DND-41 (cell line): ENCODE results near the gene RIPOR2.

ENCODE experiments used
- ATAC-seq: fragments of 200-7000 bp; cut with Tn5 transposase; 3 replicates; pipeline ENCODE4 v1.9.1; 2021; ENCODE audit warnings: low read depth; ENCODE audit not compliant: insufficient read depth
- DNase-seq: peaks from one replicate; pipeline ENCODE4 v3.0.0-alpha.2; 2020
- H2AFZ ChIP-seq: 2 replicates; pipeline ENCODE4 v1.6.0; 2012; ENCODE audit warnings: low read depth, low read length
- H3K27ac ChIP-seq: 2 replicates; pipeline ENCODE4 v1.5.1; 2012; ENCODE audit warnings: low read length, inconsistent platforms
- H3K27me3 ChIP-seq: fragments of 200-600 bp; sonication (generic); 2 replicates; pipeline ENCODE4 v1.6.0; 2012; ENCODE audit warnings: low read length, mild to moderate bottlenecking, inconsistent platforms; ENCODE audit not compliant: insufficient read depth, poor library complexity
- H3K36me3 ChIP-seq: 2 replicates; pipeline ENCODE4 v1.5.1; 2012; ENCODE audit warnings: low read length, inconsistent platforms; ENCODE audit not compliant: insufficient read depth
- H3K4me1 ChIP-seq: 2 replicates; pipeline ENCODE4 v1.5.1; 2012; ENCODE audit warnings: mild to moderate bottlenecking, low read length; ENCODE audit not compliant: insufficient read depth
- H3K4me2 ChIP-seq: 2 replicates; pipeline ENCODE4 v1.6.0; 2012; ENCODE audit warnings: mild to moderate bottlenecking, moderate library complexity, low read length, inconsistent platforms; ENCODE audit not compliant: insufficient read depth
- H3K4me3 ChIP-seq, 2 experiments: fragments of 200-600 bp in 1 of 2; shearing (Covaris generic) in 1 of 2; 2 replicates each; pipeline ENCODE4 v1.5.1; 2012 to 2016; ENCODE audit warnings: inconsistent platforms in 2 of 2, low read length in 2 of 2, mild to moderate bottlenecking in 2 of 2, low read depth in 1 of 2, moderate library complexity in 1 of 2
- H3K79me2 ChIP-seq: 2 replicates; pipeline ENCODE4 v1.6.0; 2012; ENCODE audit warnings: low read length, inconsistent platforms; ENCODE audit not compliant: insufficient read depth
- H3K9ac ChIP-seq: 2 replicates; pipeline ENCODE4 v1.6.0; 2012; ENCODE audit warnings: low read depth, mild to moderate bottlenecking, inconsistent platforms, low read length, moderate library complexity
- H3K9me3 ChIP-seq: 2 replicates; pipeline ENCODE4 v1.5.1; 2012; ENCODE audit warnings: low read length, moderate library complexity, mild to moderate bottlenecking, inconsistent platforms; ENCODE audit not compliant: insufficient read depth, severe bottlenecking
- H4K20me1 ChIP-seq: 2 replicates; pipeline ENCODE4 v1.6.0; 2012; ENCODE audit warnings: low read length; ENCODE audit not compliant: insufficient read depth
- EZH2 ChIP-seq: IDR thresholded peaks from 3 replicates; pipeline ENCODE4 v1.6.1; 2012; ENCODE audit warnings: borderline replicate concordance, low read depth, mild to moderate bottlenecking, moderate library complexity, low read length, inconsistent platforms; ENCODE audit not compliant: severe bottlenecking
- TF ChIP-seq, protein P1 (sequence below): IDR thresholded peaks from 2 replicates; pipeline ENCODE4 v1.5.1; 2012; ENCODE audit warnings: borderline replicate concordance, low read length, moderate library complexity, mild to moderate bottlenecking; ENCODE audit not compliant: poor library complexity, severe bottlenecking; ENCODE audit errors: extremely low read depth

The RIPOR2 gene

DNA sequence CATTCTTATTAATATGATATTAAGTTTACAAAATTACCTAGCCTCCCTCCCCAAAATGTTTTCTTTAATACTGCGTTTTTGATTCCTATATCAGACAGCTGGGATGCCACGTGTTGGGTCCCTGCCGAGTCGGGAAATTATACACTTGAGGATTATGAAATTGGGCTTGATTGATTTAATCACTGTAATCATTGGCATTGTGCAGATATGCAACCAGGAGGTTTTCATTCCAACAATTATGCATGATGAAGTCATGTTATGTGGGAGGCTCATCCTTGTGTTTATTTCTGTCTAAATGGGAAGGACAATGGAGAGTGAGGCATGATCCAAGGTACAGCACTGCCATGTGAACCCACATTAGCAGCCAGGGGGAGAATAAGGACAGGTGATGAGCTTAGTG, 30.6 kb upstream of the RIPOR2 start:
- Histone ChIP-seq H3K4me3 (no peak overlapping the region), H3K36me3 (0 out of 2 replicates have a peak, but pooled peaks cover 4% of the 10 kb centered on the region), H4K20me1 (no peaks in the 10 kb centered on the region), H2AFZ (no peak overlapping the region), H3K27ac (no peak overlapping the region), H3K9me3 (no peaks in the 10 kb centered on the region), H3K79me2 (no peaks in the 10 kb centered on the region), H3K27me3 (no peaks in the 10 kb centered on the region), H3K4me1 (no peaks in the 10 kb centered on the region), H3K9ac (no peak overlapping the region), H3K4me2 (no peak overlapping the region)
- no peak for TF ChIP-seq EZH2
- TF ChIP-seq, protein P1, sequence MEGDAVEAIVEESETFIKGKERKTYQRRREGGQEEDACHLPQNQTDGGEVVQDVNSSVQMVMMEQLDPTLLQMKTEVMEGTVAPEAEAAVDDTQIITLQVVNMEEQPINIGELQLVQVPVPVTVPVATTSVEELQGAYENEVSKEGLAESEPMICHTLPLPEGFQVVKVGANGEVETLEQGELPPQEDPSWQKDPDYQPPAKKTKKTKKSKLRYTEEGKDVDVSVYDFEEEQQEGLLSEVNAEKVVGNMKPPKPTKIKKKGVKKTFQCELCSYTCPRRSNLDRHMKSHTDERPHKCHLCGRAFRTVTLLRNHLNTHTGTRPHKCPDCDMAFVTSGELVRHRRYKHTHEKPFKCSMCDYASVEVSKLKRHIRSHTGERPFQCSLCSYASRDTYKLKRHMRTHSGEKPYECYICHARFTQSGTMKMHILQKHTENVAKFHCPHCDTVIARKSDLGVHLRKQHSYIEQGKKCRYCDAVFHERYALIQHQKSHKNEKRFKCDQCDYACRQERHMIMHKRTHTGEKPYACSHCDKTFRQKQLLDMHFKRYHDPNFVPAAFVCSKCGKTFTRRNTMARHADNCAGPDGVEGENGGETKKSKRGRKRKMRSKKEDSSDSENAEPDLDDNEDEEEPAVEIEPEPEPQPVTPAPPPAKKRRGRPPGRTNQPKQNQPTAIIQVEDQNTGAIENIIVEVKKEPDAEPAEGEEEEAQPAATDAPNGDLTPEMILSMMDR: no peak
- ATAC-seq (no peak), DNase-seq (no peak)

DNA sequence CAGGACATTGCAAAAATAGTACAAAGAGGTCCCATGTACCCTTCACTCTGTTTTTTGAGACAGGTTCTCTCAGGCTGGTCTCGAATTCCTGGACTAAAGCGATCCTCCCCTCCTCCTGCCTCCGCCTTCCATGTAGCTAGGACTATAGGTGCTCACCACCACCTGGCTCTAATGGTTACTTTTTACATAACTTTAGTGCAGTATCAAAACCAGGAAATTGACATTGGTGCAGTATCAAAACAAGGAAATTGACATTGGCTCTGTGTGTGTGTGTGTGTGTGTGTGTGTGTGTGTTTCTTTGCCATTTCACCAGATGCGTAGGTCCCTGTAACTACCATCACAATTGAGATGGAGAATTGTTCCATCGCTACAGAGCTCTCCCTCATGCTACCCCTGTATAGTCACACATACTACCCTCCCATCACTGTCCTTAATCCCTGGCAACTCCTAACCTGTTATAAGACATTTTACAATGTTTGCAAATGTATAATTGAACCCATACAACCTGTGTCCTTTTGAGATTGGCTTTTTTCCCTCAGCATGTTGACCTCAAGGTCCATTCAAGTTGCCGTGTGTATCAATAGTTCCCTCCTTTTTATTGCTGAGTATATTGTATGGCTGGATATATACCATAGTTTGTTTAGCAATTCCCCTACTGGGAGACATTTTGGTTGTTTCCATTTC, 28.3 kb upstream of the RIPOR2 start:
- no peak for TF ChIP-seq EZH2
- TF ChIP-seq, protein P1: no peak
- H3K27ac ChIP-seq: no peak overlapping the region
- no peaks in the 10 kb centered on the region for H3K27me3 ChIP-seq
- no peaks in the 10 kb centered on the region for H3K36me3 ChIP-seq
- H4K20me1 ChIP-seq: no peaks in the 10 kb centered on the region
- no peaks in the 10 kb centered on the region for H3K9me3 ChIP-seq
- H2AFZ ChIP-seq: no peak overlapping the region
- DNase-seq: no peak
- no peak overlapping the region for H3K4me2 ChIP-seq
- ATAC-seq: no peak
- no peaks in the 10 kb centered on the region for H3K4me1 ChIP-seq
- H3K9ac ChIP-seq: no peak overlapping the region
- H3K4me3 ChIP-seq: no peak overlapping the region
- no peaks in the 10 kb centered on the region for H3K79me2 ChIP-seq

DNA sequence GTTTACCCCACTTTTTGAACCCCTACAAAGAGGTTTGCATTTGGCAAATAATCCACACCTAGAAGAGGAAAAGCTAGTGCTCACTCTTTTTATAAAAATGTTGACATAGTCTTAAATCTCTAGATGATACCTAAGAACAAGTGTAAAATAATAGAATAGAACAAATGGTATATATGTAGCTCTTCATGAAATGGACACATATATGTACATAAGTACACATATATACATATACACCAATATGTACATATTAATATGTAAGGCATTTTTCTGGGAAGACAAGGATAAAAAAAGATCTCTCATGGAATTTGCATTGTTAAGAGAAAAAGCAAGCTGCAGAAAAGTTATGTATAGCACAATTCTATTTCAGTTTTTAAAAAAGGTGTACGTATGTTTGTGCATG, 27.6 kb upstream of the RIPOR2 start:
- Histone ChIP-seq H2AFZ (no peak overlapping the region), H4K20me1 (no peaks in the 10 kb centered on the region), H3K27ac (no peak overlapping the region), H3K4me2 (no peak overlapping the region), H3K27me3 (no peaks in the 10 kb centered on the region), H3K9me3 (no peaks in the 10 kb centered on the region), H3K4me1 (no peaks in the 10 kb centered on the region), H3K36me3 (no peaks in the 10 kb centered on the region), H3K79me2 (no peaks in the 10 kb centered on the region), H3K9ac (no peak overlapping the region), H3K4me3 (no peak overlapping the region)
- no peak for DNase-seq
- no peak for TF ChIP-seq EZH2
- TF ChIP-seq, protein P1: no peak
- ATAC-seq: no peak

DNA sequence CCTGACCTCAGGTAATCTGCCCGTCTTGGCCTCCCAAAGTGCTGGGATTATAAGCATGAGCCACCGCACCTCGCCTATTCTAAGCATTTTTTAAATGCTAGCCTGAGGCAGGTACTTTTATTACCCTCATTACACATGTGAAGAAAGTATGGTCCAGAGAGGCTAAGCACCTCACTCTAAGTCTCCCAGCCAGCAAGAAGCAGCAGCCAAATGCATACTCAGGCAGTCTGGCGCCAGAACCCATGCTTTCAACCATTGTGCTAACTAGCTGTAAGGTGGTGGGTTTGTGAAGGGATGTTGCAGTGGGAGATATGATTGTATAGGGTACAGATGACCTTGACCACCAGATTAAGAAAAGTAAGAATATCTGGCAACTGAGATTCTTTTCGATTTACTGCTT, 26.1 kb upstream of the RIPOR2 start:
- H3K27ac ChIP-seq: no peak overlapping the region
- no peaks in the 10 kb centered on the region for H3K4me1 ChIP-seq
- no peak overlapping the region for H2AFZ ChIP-seq
- no peak overlapping the region for H3K9ac ChIP-seq
- H3K27me3 ChIP-seq: no peaks in the 10 kb centered on the region
- DNase-seq (no peak), ATAC-seq (no peak)
- H4K20me1 ChIP-seq: no peaks in the 10 kb centered on the region
- H3K9me3 ChIP-seq: no peaks in the 10 kb centered on the region
- H3K79me2 ChIP-seq: no peaks in the 10 kb centered on the region
- H3K4me3 ChIP-seq: no peak overlapping the region
- H3K36me3 ChIP-seq: no peaks in the 10 kb centered on the region
- H3K4me2 ChIP-seq: no peak overlapping the region
- TF ChIP-seq, protein P1: no peak
- no peak for TF ChIP-seq EZH2
